Dedifferentiated amniotic fluid mesenchymal stem cell (primary cell): ENCODE measurements around the gene NUMA1.

ENCODE experiments used
- DNase-seq: peaks from one replicate; pipeline ENCODE4 v3.0.0-alpha.2; 2016; ENCODE audit errors: extremely low spot score

The NUMA1 gene

GRCh38 chr11:72001834-72002591, 78.3 kb downstream of the NUMA1 start:
- DNase-seq: no peak

- no peak for DNase-seq
Observed at GRCh38 chr11:72001285-72001684, 79.1 kb downstream of the NUMA1 start.

- DNase-seq: no peak
Observed at GRCh38 chr11:72000202-72000867, 80.0 kb downstream of the NUMA1 start.

GRCh38 chr11:71999798-72000197, 80.5 kb downstream of the NUMA1 start:
- DNase-seq: no peak

- DNase-seq: no peak
Observed at GRCh38 chr11:71999362-71999761, 81.0 kb downstream of the NUMA1 start.

- no peak for DNase-seq
Observed at GRCh38 chr11:71998649-71999310, 81.6 kb downstream of the NUMA1 start, which contains the start of gene IL18BP. IL18BP (plus strand) TSS chr11:71998909; CDS start chr11:71999985, 1,076 bp downstream.

- DNase-seq: no peak
Observed at GRCh38 chr11:71998061-71998460, 82.3 kb downstream of the NUMA1 start.

- DNase-seq: no peak
Observed at GRCh38 chr11:71997594-71997993, 82.7 kb downstream of the NUMA1 start.

GRCh38 chr11:71996946-71997345, 83.4 kb downstream of the NUMA1 start:
- DNase-seq: no peak

- DNase-seq: no peak
Observed at GRCh38 chr11:71996517-71996916, 83.8 kb downstream of the NUMA1 start.

- no peak for DNase-seq
Observed at GRCh38 chr11:71995726-71996291, 84.5 kb downstream of the NUMA1 start.

- DNase-seq: no peak
Observed at GRCh38 chr11:71994786-71995185, 85.6 kb downstream of the NUMA1 start.

GRCh38 chr11:71992136-71992730, 88.1 kb downstream of the NUMA1 start:
- no peak for DNase-seq

GRCh38 chr11:71991494-71991893, 88.8 kb downstream of the NUMA1 start:
- no peak for DNase-seq

- DNase-seq: no peak
Observed at GRCh38 chr11:71990701-71991100, 89.6 kb downstream of the NUMA1 start.

GRCh38 chr11:71988050-71988449, 92.3 kb downstream of the NUMA1 start:
- peak; percentile 77 for DNase-seq

GRCh38 chr11:71987521-71987920, 92.8 kb downstream of the NUMA1 start:
- no peak for DNase-seq

GRCh38 chr11:71986131-71986530, 94.2 kb downstream of the NUMA1 start:
- DNase-seq: no peak

GRCh38 chr11:71979602-71980001, 100.7 kb downstream of the NUMA1 start:
- DNase-seq: no peak

GRCh38 chr11:71979094-71979493, 101.2 kb downstream of the NUMA1 start:
- no peak for DNase-seq

- peak; percentile 60 for DNase-seq
Observed at GRCh38 chr11:71977743-71978418, 102.5 kb downstream of the NUMA1 start.
